Epithelial cell of proximal tubule (primary cell): Measurements from ENCODE around the gene ADAMTSL1. TPM values are rescaled to one million over a fixed set of nuclear protein-coding genes. Genes with fewer than 3 reads are reported as not detected.

Experiments
- DNase-seq: peaks from one replicate; pipeline ENCODE4 v3.0.0-alpha.2; 2011; ENCODE audit warnings: low read depth
- H3K4me3 ChIP-seq: 2 replicates; pipeline ENCODE4 v1.5.1; 2011; ENCODE audit warnings: low read depth, mild to moderate bottlenecking, low read length
- CTCF ChIP-seq: conservative IDR thresholded peaks from 2 replicates; pipeline ENCODE4 v1.5.1; 2012; ENCODE audit warnings: low read depth, mild to moderate bottlenecking, low read length
- total RNA-seq: library from RNA; depleted of rRNA; stranded (reverse); fragments of >200 nt; gene quantifications from 2 replicates; pipeline ENCODE4 v1.2.3, GENCODE V29; 2015

ADAMTSL1 gene
- total RNA-seq, 1 donor from 2014 or later, result 2.8 TPM

GRCh38 chr9:18877984-18878383 is 404.0 kb downstream of the ADAMTSL1 start:
- no peak for TF ChIP-seq CTCF
- no peak for DNase-seq

GRCh38 chr9:18881758-18882157 is 407.8 kb downstream of the ADAMTSL1 start:
- no peak for TF ChIP-seq CTCF
- H3K4me3 ChIP-seq, result no peak overlapping the region
- no peak for DNase-seq

More at GRCh38 chr9:18877984-18878383, 404.0 kb downstream of the ADAMTSL1 start:
- no peak overlapping the region for H3K4me3 ChIP-seq

GRCh38 chr9:18887546-18887945 is 413.6 kb downstream of the ADAMTSL1 start:
- TF ChIP-seq CTCF, result no peak
- DNase-seq, result no peak
- no peak overlapping the region for H3K4me3 ChIP-seq

GRCh38 chr9:18888290-18888689 is 414.3 kb downstream of the ADAMTSL1 start:
- no peak overlapping the region for H3K4me3 ChIP-seq
- no peak for TF ChIP-seq CTCF
- no peak for DNase-seq

- no peak overlapping the region for H3K4me3 ChIP-seq
- no peak for TF ChIP-seq CTCF
- no peak for DNase-seq
Observed at GRCh38 chr9:18889550-18889949, 415.6 kb downstream of the ADAMTSL1 start.

- no peak for DNase-seq
- TF ChIP-seq CTCF, result no peak
- no peak overlapping the region for H3K4me3 ChIP-seq
Observed at GRCh38 chr9:18890372-18890771, 416.4 kb downstream of the ADAMTSL1 start.

- TF ChIP-seq CTCF, result no peak
- DNase-seq, result no peak
- no peak overlapping the region for H3K4me3 ChIP-seq
Observed at GRCh38 chr9:18891946-18892670, 418.2 kb downstream of the ADAMTSL1 start.
